ENCODE data around the gene TTLL4.
"Not testable (repeated sequence)": the region's sequence is repeated elsewhere in the genome, so short reads cannot be mapped to it uniquely, and the experiment has no call there.

Gene TTLL4, protein sequence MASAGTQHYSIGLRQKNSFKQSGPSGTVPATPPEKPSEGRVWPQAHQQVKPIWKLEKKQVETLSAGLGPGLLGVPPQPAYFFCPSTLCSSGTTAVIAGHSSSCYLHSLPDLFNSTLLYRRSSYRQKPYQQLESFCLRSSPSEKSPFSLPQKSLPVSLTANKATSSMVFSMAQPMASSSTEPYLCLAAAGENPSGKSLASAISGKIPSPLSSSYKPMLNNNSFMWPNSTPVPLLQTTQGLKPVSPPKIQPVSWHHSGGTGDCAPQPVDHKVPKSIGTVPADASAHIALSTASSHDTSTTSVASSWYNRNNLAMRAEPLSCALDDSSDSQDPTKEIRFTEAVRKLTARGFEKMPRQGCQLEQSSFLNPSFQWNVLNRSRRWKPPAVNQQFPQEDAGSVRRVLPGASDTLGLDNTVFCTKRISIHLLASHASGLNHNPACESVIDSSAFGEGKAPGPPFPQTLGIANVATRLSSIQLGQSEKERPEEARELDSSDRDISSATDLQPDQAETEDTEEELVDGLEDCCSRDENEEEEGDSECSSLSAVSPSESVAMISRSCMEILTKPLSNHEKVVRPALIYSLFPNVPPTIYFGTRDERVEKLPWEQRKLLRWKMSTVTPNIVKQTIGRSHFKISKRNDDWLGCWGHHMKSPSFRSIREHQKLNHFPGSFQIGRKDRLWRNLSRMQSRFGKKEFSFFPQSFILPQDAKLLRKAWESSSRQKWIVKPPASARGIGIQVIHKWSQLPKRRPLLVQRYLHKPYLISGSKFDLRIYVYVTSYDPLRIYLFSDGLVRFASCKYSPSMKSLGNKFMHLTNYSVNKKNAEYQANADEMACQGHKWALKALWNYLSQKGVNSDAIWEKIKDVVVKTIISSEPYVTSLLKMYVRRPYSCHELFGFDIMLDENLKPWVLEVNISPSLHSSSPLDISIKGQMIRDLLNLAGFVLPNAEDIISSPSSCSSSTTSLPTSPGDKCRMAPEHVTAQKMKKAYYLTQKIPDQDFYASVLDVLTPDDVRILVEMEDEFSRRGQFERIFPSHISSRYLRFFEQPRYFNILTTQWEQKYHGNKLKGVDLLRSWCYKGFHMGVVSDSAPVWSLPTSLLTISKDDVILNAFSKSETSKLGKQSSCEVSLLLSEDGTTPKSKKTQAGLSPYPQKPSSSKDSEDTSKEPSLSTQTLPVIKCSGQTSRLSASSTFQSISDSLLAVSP

DNA sequence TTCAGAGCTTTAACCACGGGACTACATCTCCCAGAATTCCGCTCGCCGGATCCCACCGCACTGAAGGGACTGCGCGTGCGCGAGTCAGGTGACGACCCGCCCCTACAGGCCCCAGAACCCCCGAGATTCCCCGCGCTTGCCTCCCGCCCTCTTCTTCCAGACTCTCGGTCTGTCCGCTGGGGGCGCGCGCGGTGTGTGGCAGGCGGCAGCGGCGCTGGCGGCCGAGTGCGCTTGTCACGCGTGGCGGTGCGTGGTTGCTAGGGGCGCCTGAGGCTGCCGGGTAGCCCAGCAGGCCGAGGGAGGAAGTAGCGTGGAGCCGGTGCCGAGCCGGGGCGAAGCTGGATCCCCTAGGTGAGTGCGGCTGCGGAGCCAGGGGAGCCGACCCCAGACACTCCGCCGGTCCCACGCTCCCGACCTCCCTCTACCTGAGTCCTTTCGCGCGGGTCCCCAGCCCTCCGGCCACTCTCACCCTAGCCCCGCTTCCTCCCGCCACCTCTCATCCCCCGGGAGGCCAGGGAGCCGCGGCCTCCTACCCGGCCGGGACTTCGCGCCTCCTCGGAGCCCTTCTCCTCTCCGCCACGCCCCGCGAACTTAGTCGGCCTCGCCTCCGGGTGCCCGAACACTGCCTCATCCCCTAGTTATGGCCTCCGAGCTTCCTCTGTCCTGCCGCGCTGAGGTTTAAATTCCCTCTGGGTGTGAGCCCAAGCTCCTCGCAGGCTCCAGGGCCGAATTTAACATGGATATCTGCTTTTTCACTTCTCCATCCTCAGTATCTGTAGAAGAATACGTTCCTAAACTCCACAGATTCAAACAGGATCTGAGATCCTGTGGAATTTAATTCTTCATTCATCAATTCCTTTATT is at the start of gene TTLL4:
TTLL4 (plus strand) TSS at position 149 of the 863 bp plus-strand sequence. CDS start 26,842 bp downstream, outside the sequence.
- peak; percentile 98 for DNase-seq

DNA sequence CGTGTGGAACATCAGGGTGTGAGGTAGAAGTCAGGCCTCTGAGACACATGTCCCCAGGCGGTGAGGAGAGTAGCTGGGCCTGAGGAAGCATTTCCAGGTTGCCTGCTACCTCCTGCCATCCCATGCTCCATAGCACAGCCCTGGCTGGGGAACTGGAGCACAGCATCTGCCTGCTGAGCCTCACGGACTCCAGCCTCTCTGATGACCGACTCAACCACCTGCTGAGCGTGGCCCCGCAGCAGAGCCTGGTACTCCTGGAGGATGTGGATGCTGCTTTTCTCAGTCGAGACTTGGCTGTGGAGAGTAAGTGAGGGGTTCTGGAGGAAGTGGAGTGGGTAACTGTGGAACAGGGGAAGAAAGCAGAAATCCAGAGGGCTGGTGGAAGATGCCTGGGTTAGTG is 48.3 kb upstream of the TTLL4 start:
- DNase-seq, result no peak

- DNase-seq, result no peak
Measured at GRCh38 chr2:218662827-218663226, 47.8 kb upstream of the TTLL4 start.

DNA sequence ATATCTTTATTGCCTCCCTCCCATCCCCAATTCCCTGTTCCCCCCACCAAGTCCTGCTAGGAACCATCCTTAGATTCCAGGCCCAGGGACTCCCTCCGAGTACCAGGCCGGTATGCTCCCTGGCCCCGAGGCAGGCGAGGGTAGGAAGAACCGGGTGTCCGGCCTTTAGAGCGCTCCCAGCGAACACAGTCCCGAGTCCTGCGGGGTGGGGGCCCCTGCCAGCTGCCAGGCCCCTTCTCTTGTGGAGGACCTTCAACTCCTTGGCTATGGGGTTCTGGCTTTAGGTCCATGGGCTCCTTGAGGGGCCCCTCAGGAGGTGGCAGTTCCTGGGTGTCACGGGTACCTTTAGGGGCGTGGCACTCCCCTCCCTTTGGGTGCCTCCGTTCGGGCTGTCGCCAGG is 46.7 kb upstream of the TTLL4 start:
- DNase-seq, result no peak

GRCh38 chr2:218664653-218665052 is 46.0 kb upstream of the TTLL4 start:
- no peak for DNase-seq

GRCh38 chr2:218671097-218671653 is 39.5 kb upstream of the TTLL4 start:
- no peak for DNase-seq

- peak; percentile 89 for DNase-seq
Measured at GRCh38 chr2:218671654-218672566, 38.7 kb upstream of the TTLL4 start, which contains the start of the genes RNF25 and STK36. RNF25 (minus strand) TSS chr2:218672002; CDS start chr2:218671970, 32 bp downstream. STK36 (plus strand) TSS chr2:218672086; CDS start chr2:218672830, 744 bp downstream.

DNA sequence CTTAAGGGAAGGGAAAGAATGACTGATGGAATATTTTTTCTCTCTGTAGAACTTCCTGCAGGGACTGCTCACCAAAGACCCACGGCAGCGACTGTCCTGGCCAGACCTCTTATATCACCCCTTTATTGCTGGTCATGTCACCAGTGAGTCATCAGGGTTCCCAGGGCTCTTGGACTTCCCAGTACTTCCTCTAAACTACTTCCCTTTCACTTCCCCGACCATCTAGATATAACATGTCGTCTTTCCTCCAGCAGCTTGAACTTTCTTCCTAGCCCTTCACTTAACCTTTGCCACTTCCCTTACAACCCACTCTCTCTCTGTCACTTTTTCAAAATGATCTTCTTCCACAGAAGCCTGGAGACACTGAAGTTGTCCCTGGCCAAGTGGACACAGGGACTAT is 31.5 kb upstream of the TTLL4 start:
- no peak for DNase-seq

GRCh38 chr2:218680061-218680460 is 30.6 kb upstream of the TTLL4 start:
- DNase-seq, result no peak

DNA sequence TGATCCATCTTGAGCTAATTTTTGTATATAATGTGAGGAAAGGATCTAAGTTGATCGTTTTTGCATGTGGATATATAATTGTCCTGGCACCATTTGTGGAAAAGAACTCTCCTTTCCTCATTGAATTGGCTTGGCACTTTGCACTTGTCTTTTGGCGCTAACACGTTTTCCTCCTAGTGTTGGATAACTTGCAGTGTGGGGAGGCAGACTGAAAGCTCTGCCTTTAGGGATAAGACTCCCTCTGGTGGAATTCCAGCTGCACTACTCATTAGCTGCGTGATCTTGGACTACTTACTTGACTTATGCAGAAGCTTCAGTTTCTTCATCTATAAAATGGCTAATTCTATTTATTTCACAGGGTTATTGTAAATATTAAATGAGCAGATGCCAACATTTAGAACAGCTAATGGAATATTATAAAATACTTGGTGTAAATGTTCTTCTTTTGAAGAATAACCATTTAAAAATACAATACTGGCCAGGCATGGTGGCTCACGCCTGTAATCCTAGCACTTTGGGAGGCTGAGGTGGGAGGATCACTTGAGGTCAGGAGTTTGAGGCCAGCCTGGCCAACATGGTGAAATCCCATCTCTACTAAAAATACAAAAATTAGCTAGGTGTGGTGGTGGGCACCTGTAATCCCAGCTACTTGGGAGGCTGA is 23.1 kb upstream of the TTLL4 start:
- not testable (repeated sequence) for DNase-seq

- DNase-seq, result no peak
Measured at GRCh38 chr2:218691234-218691633, 19.4 kb upstream of the TTLL4 start.

DNA sequence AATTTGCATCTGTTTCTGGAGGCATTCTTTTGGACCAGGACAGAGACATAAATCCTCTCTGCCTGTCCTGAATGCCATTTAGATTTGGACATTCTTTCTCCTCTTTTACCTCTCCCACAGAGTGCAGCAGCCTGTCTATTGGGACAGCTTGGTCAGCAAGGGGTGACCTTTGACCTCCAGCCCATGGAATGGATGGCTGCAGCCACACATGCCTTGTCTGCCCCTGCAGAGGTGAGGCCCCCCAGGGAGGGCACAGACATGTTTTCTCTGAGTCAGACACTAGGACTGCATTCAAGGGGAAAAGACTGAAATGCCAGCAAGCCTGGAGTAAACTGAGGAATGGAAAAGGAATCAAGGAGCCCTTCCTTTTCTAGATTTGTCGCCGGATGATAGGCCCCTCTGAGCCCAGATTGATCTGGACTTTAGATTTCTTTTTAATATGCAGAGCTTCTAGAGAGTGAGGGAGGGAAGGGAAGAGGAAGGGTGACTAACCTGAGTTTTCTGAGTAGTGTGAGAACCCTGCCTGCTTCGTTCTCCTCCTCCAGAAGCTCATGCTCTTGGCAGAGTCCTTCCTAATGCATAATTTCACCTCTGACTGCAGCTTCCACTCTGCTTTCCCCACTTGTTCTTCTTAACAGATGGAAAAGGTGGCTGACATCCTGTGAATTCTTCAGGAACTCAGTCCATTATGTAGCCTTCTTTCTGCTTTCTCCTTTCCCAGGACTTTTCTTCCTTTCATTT is 16.1 kb upstream of the TTLL4 start:
- no peak for DNase-seq

DNA sequence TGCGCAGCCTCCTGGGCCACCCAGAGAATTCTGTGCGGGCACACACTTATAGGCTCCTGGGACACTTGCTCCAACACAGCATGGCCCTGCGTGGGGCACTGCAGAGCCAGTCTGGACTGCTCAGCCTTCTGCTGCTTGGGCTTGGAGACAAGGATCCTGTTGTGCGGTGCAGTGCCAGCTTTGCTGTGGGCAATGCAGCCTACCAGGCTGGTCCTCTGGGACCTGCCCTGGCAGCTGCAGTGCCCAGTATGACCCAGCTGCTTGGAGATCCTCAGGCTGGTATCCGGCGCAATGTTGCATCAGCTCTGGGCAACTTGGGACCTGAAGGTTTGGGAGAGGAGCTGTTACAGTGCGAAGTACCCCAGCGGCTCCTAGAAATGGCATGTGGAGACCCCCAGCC is 11.8 kb upstream of the TTLL4 start:
- no peak for DNase-seq

DNA sequence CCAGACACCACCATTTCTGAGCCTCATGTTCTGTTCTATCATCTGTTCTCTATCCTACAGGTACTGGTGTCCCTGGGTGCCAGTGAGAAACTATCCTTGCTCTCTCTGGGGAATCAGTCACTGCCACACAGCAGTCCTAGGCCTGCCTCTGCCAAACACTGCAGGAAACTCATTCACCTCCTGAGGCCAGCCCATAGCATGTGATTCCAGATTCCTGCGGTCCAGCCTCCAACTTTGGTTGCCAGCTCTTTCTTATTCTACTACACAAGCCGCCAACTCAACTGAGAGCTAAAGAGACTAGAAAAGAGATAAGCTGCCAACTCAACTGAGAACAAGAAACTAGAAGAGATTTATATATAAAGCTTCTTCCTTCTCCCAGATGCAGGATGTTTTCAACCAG is 8.8 kb upstream of the TTLL4 start:
- DNase-seq, result peak; percentile 20

DNA sequence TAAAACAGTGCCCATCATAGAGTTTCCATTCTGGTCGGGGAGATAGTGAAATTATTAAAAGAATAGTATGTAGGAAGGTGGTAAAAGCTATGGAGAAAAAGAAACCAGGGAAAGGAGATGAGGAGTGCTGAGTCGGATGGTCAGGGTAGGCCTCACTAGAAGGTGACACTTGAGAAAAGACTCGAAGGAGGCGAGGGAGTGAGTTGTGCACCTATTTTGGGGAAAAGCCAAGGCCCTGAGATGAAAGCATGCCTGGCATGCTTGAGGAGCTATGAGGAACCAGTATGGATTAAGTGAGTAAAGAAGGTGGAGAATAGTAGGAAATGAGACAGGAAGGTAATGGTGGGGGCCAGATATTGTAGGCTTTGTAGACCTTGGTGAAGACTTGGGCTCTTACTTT is 7.3 kb upstream of the TTLL4 start:
- peak; percentile 4 for DNase-seq

GRCh38 chr2:218708086-218708485 is 2.5 kb upstream of the TTLL4 start:
- no peak for DNase-seq

- DNase-seq, result no peak
Measured at GRCh38 chr2:218709908-218710307, 727 bp upstream of the TTLL4 start.

GRCh38 chr2:218710334-218710686 is 325 bp upstream of the TTLL4 start:
- no peak for DNase-seq

DNA sequence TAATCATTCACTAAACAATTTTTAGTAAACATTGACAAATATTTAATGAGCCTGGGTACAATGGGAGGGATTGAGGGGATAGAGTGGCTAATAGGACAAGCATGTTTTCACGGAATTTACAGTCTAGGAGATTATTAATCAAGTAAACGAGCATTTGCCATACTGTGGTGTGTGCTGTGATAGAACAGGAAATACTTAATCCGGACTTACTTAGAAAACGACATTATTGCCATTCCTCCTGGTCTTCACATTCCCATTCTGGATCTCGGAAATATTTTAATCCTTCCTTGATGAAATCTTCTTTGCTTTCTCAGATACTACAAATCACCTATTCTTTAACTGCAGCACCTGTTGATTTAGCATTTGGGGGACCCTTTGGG is 905 bp downstream of the TTLL4 start:
- DNase-seq, result no peak
